Measurements from ENCODE around the gene NUMB. TPM values are rescaled to one million over a fixed set of nuclear protein-coding genes. Genes with fewer than 3 reads are reported as not detected.

The NUMB gene
- total RNA-seq, 2 experiments from 2014 or later, result 18.6 to 87.8 TPM

DNA sequence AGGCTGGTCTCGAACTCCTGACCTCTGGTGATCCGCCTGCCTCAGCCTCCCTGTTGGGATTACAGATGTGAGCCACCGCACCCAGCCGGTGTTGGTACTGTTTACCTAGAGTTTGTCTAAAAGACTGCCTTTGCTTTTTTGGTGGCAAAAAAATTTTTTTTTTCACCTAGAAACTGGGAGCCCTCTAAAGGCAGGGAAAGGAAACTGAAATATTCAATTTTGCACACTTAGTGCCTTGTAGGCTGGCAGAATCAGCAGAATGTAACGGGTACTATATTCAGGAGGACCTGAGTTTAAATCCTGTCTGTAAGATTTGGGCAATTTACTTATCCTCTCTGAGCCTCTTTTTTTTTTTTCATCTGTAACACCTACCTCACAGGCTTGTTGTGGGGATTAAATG, 177.4 kb downstream of the NUMB start:
- H3K4me3 ChIP-seq (ENCODE audit: low read depth, low read length, poor library complexity, severe bottlenecking), result no peak overlapping the region
- H3K36me3 ChIP-seq (ENCODE audit: insufficient read depth, low read length), result peaks cover 43% of the 10 kb centered on the region; the same call in 1 of the 2 replicates
- no peak overlapping the region for H3K4me2 ChIP-seq (ENCODE audit: low read length)
- no peaks in the 10 kb centered on the region for H4K20me1 ChIP-seq (ENCODE audit: insufficient read depth, low read length)
- no peaks in the 10 kb centered on the region for H3K9me3 ChIP-seq (ENCODE audit: low read length)
- no peak overlapping the region for H2AFZ ChIP-seq (ENCODE audit: low read length)
- no peak for DNase-seq (ENCODE audit: low spot score)
- H3K4me1 ChIP-seq (ENCODE audit: insufficient read depth, low read length, poor library complexity, severe bottlenecking), result no peaks in the 10 kb centered on the region
- no peaks in the 10 kb centered on the region for H3K9me2 ChIP-seq (ENCODE audit: insufficient read depth, low read length)
- ChIA-PET POLR2A (interaction anchor here (0.7 kb wide), 1 partner anchor 482 kb away, joined by 3 read pairs; no protein-coding TSS in a partner anchor), CTCF (ENCODE audit: unreplicated experiment) (no interaction called here)
- intact Hi-C loops (cut with micrococcal nuclease; ENCODE audit: unreplicated experiment), result loop anchor here (5.0 kb wide), 1 partner anchor 109 kb away; no protein-coding TSS in a partner anchor
- TF ChIP-seq EZH2phosphoT487 (IDR thresholded peaks at IDR 0.05; ENCODE audit: borderline replicate concordance, low read depth, low read length), result no peak
- TF ChIP-seq, protein P1, sequence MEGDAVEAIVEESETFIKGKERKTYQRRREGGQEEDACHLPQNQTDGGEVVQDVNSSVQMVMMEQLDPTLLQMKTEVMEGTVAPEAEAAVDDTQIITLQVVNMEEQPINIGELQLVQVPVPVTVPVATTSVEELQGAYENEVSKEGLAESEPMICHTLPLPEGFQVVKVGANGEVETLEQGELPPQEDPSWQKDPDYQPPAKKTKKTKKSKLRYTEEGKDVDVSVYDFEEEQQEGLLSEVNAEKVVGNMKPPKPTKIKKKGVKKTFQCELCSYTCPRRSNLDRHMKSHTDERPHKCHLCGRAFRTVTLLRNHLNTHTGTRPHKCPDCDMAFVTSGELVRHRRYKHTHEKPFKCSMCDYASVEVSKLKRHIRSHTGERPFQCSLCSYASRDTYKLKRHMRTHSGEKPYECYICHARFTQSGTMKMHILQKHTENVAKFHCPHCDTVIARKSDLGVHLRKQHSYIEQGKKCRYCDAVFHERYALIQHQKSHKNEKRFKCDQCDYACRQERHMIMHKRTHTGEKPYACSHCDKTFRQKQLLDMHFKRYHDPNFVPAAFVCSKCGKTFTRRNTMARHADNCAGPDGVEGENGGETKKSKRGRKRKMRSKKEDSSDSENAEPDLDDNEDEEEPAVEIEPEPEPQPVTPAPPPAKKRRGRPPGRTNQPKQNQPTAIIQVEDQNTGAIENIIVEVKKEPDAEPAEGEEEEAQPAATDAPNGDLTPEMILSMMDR (conservative IDR thresholded peaks at IDR 0.05; ENCODE audit: low read length), result peak; percentile 30; the same call in 1 of the 2 replicates
- BruUV-seq (replicated peaks), result no TSS peak
- no peaks in the 10 kb centered on the region for H3K79me2 ChIP-seq (ENCODE audit: insufficient read depth, low read depth, low read length)
- no peak overlapping the region for H3K27ac ChIP-seq (ENCODE audit: low read depth, low read length, poor library complexity, severe bottlenecking)

- H4K20me1 ChIP-seq (ENCODE audit: insufficient read depth, low read length), result no peaks in the 10 kb centered on the region
- H2AFZ ChIP-seq (ENCODE audit: low read length), result no peak overlapping the region
- DNase-seq (ENCODE audit: low spot score), result no peak
- peaks cover 25% of the 10 kb centered on the region for H3K36me3 ChIP-seq (ENCODE audit: insufficient read depth, low read length)
- peaks cover 18% of the 10 kb centered on the region for H3K4me1 ChIP-seq (ENCODE audit: insufficient read depth, low read length, poor library complexity, severe bottlenecking)
- no peaks in the 10 kb centered on the region for H3K9me2 ChIP-seq (ENCODE audit: insufficient read depth, low read length)
- ChIA-PET CTCF (ENCODE audit: unreplicated experiment) (no interaction called here), POLR2A (no interaction called here)
- intact Hi-C loops (cut with micrococcal nuclease; ENCODE audit: unreplicated experiment), result no loop called here
- no TSS peak for BruUV-seq (replicated peaks)
- H3K79me2 ChIP-seq (ENCODE audit: insufficient read depth, low read depth, low read length), result no peaks in the 10 kb centered on the region
- no peak overlapping the region for H3K4me3 ChIP-seq (ENCODE audit: low read depth, low read length, poor library complexity, severe bottlenecking)
- no peak overlapping the region for H3K4me2 ChIP-seq (ENCODE audit: low read length)
- no peaks in the 10 kb centered on the region for H3K9me3 ChIP-seq (ENCODE audit: low read length)
- no peak for TF ChIP-seq EZH2phosphoT487 (IDR thresholded peaks at IDR 0.05; ENCODE audit: borderline replicate concordance, low read depth, low read length)
- TF ChIP-seq, protein P1 (conservative IDR thresholded peaks at IDR 0.05; ENCODE audit: low read length), result no peak
- H3K27ac ChIP-seq (ENCODE audit: low read depth, low read length, poor library complexity, severe bottlenecking), result no peak overlapping the region
Measured at GRCh38 chr14:73277376-73277775, 181.0 kb downstream of the NUMB start.

DNA sequence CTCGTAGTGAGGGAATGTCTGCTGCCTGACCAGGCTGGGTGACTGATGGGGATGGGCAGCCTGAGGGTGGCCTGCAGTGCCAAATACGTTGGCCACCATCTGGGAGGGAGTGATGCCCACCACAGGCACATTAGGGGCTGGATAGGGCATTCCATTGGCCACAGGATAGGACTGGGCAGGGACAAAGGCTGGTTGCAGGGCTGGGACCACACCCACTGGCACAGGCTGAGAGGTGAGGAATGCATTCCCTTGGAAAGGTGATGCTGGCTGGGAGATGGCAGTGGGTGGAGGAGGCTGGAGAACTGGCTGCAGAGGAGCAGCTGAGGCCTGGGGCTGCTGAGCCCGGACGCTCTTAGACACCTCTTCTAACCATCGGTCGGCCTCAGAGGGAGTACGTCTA, 181.5 kb downstream of the NUMB start:
- no peaks in the 10 kb centered on the region for H3K9me2 ChIP-seq (ENCODE audit: insufficient read depth, low read length)
- no TSS peak for BruUV-seq (replicated peaks)
- H3K9me3 ChIP-seq (ENCODE audit: low read length), result no peaks in the 10 kb centered on the region
- H3K79me2 ChIP-seq (ENCODE audit: insufficient read depth, low read depth, low read length), result no peaks in the 10 kb centered on the region
- no peak overlapping the region for H2AFZ ChIP-seq (ENCODE audit: low read length)
- H3K4me1 ChIP-seq (ENCODE audit: insufficient read depth, low read length, poor library complexity, severe bottlenecking), result peaks cover 18% of the 10 kb centered on the region
- H3K27ac ChIP-seq (ENCODE audit: low read depth, low read length, poor library complexity, severe bottlenecking), result no peak overlapping the region
- DNase-seq (ENCODE audit: low spot score), result no peak
- peaks cover 20% of the 10 kb centered on the region for H3K36me3 ChIP-seq (ENCODE audit: insufficient read depth, low read length)
- H4K20me1 ChIP-seq (ENCODE audit: insufficient read depth, low read length), result no peaks in the 10 kb centered on the region
- CTCF ChIA-PET (ENCODE audit: unreplicated experiment), result no interaction called here
- intact Hi-C loops (cut with micrococcal nuclease; ENCODE audit: unreplicated experiment), result no loop called here
- POLR2A ChIA-PET, result no interaction called here
- H3K4me3 ChIP-seq (ENCODE audit: low read depth, low read length, poor library complexity, severe bottlenecking), result no peak overlapping the region
- no peak overlapping the region for H3K4me2 ChIP-seq (ENCODE audit: low read length)
- TF ChIP-seq, protein P1 (conservative IDR thresholded peaks at IDR 0.05; ENCODE audit: low read length), result no peak
- no peak for TF ChIP-seq EZH2phosphoT487 (IDR thresholded peaks at IDR 0.05; ENCODE audit: borderline replicate concordance, low read depth, low read length)
